Neural cell (in vitro differentiated cells): Measurements from ENCODE around the gene RSAD1. TPM values are rescaled to one million over a fixed set of nuclear protein-coding genes. Genes with fewer than 3 reads are reported as not detected.

ENCODE experiments used
- H2AFZ ChIP-seq: fragments of 200-600, 300-800 bp; sonication (generic), shearing (Covaris generic); 2 replicates; pipeline ENCODE4 v1.6.0; 2014; ENCODE audit warnings: low read depth, mild to moderate bottlenecking, antibody characterized with exemption, low read length, moderate library complexity
- H3F3A ChIP-seq: fragments of 200-600 bp; shearing (Covaris generic); 2 replicates; pipeline ENCODE4 v1.6.1; 2016; ENCODE audit warnings: mild to moderate bottlenecking, moderate library complexity, mixed read lengths, antibody characterized with exemption, low read length; ENCODE audit not compliant: insufficient read depth, poor library complexity, severe bottlenecking
- H3K27ac ChIP-seq: fragments of 200-600, 300-800 bp; sonication (generic), shearing (Covaris generic); 2 replicates; pipeline ENCODE4 v1.5.1; 2014; ENCODE audit warnings: mild to moderate bottlenecking, low read length, moderate library complexity
- H3K27me3 ChIP-seq: fragments of 300-800, 200-600 bp; sonication (generic), shearing (Covaris generic); 2 replicates; pipeline ENCODE4 v1.6.0; 2014; ENCODE audit warnings: mild to moderate bottlenecking, low read depth, low read length, moderate library complexity; ENCODE audit not compliant: insufficient read depth
- H3K36me3 ChIP-seq: fragments of 300-800, 200-600 bp; sonication (generic), shearing (Covaris generic); 2 replicates; pipeline ENCODE4 v1.5.1; 2014; ENCODE audit warnings: mild to moderate bottlenecking, antibody characterized with exemption, low read length, moderate library complexity; ENCODE audit not compliant: insufficient read depth
- H3K4me2 ChIP-seq: fragments of 300-800, 200-600 bp; sonication (generic), shearing (Covaris generic); 2 replicates; pipeline ENCODE4 v1.6.0; 2014; ENCODE audit warnings: mild to moderate bottlenecking, low read length
- H3K4me3 ChIP-seq: fragments of 300-800, 200-600 bp; sonication (generic), shearing (Covaris generic); 2 replicates; pipeline ENCODE4 v1.5.1; 2014; ENCODE audit warnings: mild to moderate bottlenecking, low read length, moderate library complexity
- H3K79me2 ChIP-seq: fragments of 200-600 bp; shearing (Covaris generic); replicated peaks from 2 replicates; pipeline ENCODE4 v1.6.0; 2014; ENCODE audit warnings: mild to moderate bottlenecking, low read length, moderate library complexity; ENCODE audit not compliant: insufficient read depth
- H3K9ac ChIP-seq: fragments of 300-800, 200-600 bp; sonication (generic), shearing (Covaris generic); 2 replicates; pipeline ENCODE4 v1.6.1; 2016; ENCODE audit warnings: mild to moderate bottlenecking, low read length, mixed read lengths
- H3K9me2 ChIP-seq: fragments of 200-600 bp; shearing (Covaris generic); 2 replicates; pipeline ENCODE4 v1.6.1; 2016; ENCODE audit warnings: mild to moderate bottlenecking, low read length, mixed read lengths; ENCODE audit not compliant: insufficient read depth
- H3K9me3 ChIP-seq: fragments of 200-600, 300-800 bp; sonication (generic), shearing (Covaris generic); 2 replicates; pipeline ENCODE4 v1.6.1; 2016; ENCODE audit warnings: mild to moderate bottlenecking, mixed run types, low read length, moderate library complexity, mixed read lengths
- H4K20me1 ChIP-seq: fragments of 200-600 bp; shearing (Covaris generic); 2 replicates; pipeline ENCODE4 v1.6.1; 2016; ENCODE audit warnings: mild to moderate bottlenecking, mixed run types; ENCODE audit not compliant: insufficient read depth
- EP300 ChIP-seq: fragments of 450-650 bp; conservative IDR thresholded peaks from 2 replicates; pipeline ENCODE4 v1.6.1; 2014; ENCODE audit warnings: antibody characterized with exemption, mild to moderate bottlenecking, moderate library complexity; ENCODE audit not compliant: poor library complexity, severe bottlenecking
- EZH2 ChIP-seq: fragments of 200-600, 300-800 bp; shearing (Covaris generic), sonication (generic); IDR thresholded peaks from 2 replicates; pipeline ENCODE4 v1.6.1; 2014; ENCODE audit warnings: antibody characterized with exemption, low read length, borderline replicate concordance, mild to moderate bottlenecking; ENCODE audit not compliant: insufficient read depth, poor library complexity, severe bottlenecking
- MXI1 ChIP-seq: fragments of 450-650 bp; conservative IDR thresholded peaks from 2 replicates; pipeline ENCODE4 v1.6.1; 2014; ENCODE audit warnings: antibody characterized with exemption, mild to moderate bottlenecking; ENCODE audit not compliant: poor library complexity, severe bottlenecking
- POLR2AphosphoS5 ChIP-seq: IDR thresholded peaks from 2 replicates; pipeline ENCODE4 v1.6.1; 2012
- RAD21 ChIP-seq: fragments of 450-650 bp; conservative IDR thresholded peaks from 2 replicates; pipeline ENCODE4 v1.6.1; 2014; ENCODE audit warnings: antibody characterized with exemption, mild to moderate bottlenecking, moderate library complexity
- SMC3 ChIP-seq: fragments of 450-650 bp; conservative IDR thresholded peaks from 2 replicates; pipeline ENCODE4 v1.6.1; 2014; ENCODE audit warnings: antibody characterized with exemption, mild to moderate bottlenecking, moderate library complexity; ENCODE audit not compliant: poor library complexity
- TAF1 ChIP-seq: IDR thresholded peaks from 2 replicates; pipeline ENCODE4 v1.6.1; 2012; ENCODE audit warnings: low read depth
- polyA plus RNA-seq: library from polyadenylated mRNA; depleted of rRNA; stranded (reverse); fragments of >200 nt; gene quantifications from 2 replicates; pipeline ENCODE4 v1.2.3, GENCODE V29; 2014
- TF ChIP-seq, protein P1 (sequence below): IDR thresholded peaks from 2 replicates; pipeline ENCODE4 v1.6.1; 2012; ENCODE audit warnings: borderline replicate concordance
- TF ChIP-seq, protein P2 (sequence below): fragments of 450-650 bp; IDR thresholded peaks from 2 replicates; pipeline ENCODE4 v1.5.1; 2014; ENCODE audit warnings: antibody characterized with exemption, mild to moderate bottlenecking, moderate library complexity; ENCODE audit not compliant: poor library complexity, severe bottlenecking

Gene RSAD1
- polyA plus RNA-seq, 1 donor from 2014 or later, result 61.9 TPM

DNA sequence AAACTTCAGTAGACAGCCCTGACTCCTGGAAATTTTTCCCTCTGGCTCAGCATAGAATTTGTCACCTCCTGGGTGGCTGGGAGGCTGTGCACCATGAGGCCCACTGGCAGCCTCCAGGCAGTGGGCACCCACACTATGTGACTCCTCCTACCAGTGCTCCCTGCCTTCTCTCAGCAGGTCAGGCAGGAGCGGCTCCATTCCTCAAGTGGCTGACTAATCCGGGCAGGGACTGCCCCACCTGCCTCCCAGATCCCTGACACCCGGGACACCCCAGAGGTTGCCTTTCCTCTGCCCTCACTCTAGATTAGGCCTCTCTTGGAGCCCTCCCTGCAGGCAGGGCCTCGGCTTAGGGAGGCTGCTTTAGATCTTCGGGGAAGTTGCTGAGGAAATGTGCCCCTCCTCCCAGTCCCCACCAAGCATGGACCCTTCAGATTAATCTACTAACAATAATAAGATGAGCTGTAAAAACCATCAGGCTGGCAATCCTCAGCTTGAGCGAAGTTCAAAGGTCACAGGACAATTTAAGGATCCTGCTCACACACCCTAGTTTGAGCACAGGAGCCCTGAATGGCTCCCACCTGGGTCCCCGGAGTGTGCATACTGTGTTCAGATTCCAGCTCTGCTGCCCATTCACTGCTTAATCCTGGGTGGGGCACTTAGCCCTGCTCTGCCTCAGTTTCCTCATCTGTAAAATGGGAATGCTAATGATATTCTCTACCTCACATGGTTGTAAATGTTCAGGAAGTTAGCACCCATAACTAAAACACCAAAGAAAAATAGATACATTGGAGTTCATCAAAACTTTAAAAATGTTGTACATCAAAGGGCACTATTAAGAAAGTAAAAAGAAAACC lies 19.6 kb downstream of the RSAD1 start:
- no peaks in the 10 kb centered on the region for H3K79me2 ChIP-seq
- no peaks in the 10 kb centered on the region for H3K9me2 ChIP-seq
- no peaks in the 10 kb centered on the region for H3F3A ChIP-seq
- H3K27me3 ChIP-seq, result no peaks in the 10 kb centered on the region
- H4K20me1 ChIP-seq, result no peaks in the 10 kb centered on the region
- H3K27ac ChIP-seq, result no peak overlapping the region
- H3K4me2 ChIP-seq, result no peak overlapping the region
- TF ChIP-seq, protein P1, sequence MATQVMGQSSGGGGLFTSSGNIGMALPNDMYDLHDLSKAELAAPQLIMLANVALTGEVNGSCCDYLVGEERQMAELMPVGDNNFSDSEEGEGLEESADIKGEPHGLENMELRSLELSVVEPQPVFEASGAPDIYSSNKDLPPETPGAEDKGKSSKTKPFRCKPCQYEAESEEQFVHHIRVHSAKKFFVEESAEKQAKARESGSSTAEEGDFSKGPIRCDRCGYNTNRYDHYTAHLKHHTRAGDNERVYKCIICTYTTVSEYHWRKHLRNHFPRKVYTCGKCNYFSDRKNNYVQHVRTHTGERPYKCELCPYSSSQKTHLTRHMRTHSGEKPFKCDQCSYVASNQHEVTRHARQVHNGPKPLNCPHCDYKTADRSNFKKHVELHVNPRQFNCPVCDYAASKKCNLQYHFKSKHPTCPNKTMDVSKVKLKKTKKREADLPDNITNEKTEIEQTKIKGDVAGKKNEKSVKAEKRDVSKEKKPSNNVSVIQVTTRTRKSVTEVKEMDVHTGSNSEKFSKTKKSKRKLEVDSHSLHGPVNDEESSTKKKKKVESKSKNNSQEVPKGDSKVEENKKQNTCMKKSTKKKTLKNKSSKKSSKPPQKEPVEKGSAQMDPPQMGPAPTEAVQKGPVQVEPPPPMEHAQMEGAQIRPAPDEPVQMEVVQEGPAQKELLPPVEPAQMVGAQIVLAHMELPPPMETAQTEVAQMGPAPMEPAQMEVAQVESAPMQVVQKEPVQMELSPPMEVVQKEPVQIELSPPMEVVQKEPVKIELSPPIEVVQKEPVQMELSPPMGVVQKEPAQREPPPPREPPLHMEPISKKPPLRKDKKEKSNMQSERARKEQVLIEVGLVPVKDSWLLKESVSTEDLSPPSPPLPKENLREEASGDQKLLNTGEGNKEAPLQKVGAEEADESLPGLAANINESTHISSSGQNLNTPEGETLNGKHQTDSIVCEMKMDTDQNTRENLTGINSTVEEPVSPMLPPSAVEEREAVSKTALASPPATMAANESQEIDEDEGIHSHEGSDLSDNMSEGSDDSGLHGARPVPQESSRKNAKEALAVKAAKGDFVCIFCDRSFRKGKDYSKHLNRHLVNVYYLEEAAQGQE, result no peak
- TF ChIP-seq RAD21 (no peak), TAF1 (no peak), EZH2 (no peak), MXI1 (no peak), EP300 (no peak), SMC3 (no peak), POLR2AphosphoS5 (no peak)
- TF ChIP-seq, protein P2, sequence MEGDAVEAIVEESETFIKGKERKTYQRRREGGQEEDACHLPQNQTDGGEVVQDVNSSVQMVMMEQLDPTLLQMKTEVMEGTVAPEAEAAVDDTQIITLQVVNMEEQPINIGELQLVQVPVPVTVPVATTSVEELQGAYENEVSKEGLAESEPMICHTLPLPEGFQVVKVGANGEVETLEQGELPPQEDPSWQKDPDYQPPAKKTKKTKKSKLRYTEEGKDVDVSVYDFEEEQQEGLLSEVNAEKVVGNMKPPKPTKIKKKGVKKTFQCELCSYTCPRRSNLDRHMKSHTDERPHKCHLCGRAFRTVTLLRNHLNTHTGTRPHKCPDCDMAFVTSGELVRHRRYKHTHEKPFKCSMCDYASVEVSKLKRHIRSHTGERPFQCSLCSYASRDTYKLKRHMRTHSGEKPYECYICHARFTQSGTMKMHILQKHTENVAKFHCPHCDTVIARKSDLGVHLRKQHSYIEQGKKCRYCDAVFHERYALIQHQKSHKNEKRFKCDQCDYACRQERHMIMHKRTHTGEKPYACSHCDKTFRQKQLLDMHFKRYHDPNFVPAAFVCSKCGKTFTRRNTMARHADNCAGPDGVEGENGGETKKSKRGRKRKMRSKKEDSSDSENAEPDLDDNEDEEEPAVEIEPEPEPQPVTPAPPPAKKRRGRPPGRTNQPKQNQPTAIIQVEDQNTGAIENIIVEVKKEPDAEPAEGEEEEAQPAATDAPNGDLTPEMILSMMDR, result no peak
- no peaks in the 10 kb centered on the region for H3K9me3 ChIP-seq
- H3K36me3 ChIP-seq, result no peaks in the 10 kb centered on the region
- no peak overlapping the region for H3K9ac ChIP-seq
- no peak overlapping the region for H3K4me3 ChIP-seq
- no peak overlapping the region for H2AFZ ChIP-seq

DNA sequence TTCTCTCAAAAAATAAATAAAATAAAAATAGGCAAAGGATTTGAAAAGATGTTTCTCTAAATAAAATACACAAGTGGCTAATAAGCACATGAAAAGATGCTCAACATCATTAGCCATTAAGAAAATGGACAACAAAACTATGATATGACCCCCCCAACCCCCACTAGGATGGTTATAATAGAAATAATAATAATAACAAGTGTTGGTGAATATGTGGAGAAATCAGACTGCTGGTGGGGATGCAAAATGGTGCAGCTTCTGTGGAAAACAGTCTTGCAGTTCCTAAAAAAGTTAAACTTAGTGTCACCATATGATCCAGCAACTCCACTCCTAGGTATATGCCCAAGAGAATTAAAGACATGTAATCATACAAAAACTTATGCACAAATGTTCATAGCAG lies 20.6 kb downstream of the RSAD1 start:
- Histone ChIP-seq H3K4me3 (no peak overlapping the region), H3K27me3 (no peaks in the 10 kb centered on the region), H3K79me2 (no peaks in the 10 kb centered on the region), H3K9ac (no peak overlapping the region), H3K36me3 (no peaks in the 10 kb centered on the region), H3K4me2 (no peak overlapping the region), H3K9me3 (no peaks in the 10 kb centered on the region), H4K20me1 (no peaks in the 10 kb centered on the region), H3F3A (no peaks in the 10 kb centered on the region), H3K9me2 (no peaks in the 10 kb centered on the region), H3K27ac (no peak overlapping the region), H2AFZ (no peak overlapping the region)
- TF ChIP-seq EZH2 (no peak), MXI1 (no peak), POLR2AphosphoS5 (no peak)
- TF ChIP-seq, protein P2, result no peak
